H9 (cell line): ENCODE measurements around the gene CRLF3. TPM values are rescaled to one million over a fixed set of nuclear protein-coding genes. Genes with fewer than 3 reads are reported as not detected.

Source experiments
- DNase-seq: peaks from one replicate; pipeline ENCODE4 v3.0.0-alpha.2; 2017
- H2AFZ ChIP-seq: one replicate; pipeline ENCODE4 v1.6.1; 2013; ENCODE audit warnings: mild to moderate bottlenecking, low read length, control low read depth, moderate library complexity
- H2AK5ac ChIP-seq: 2 replicates; pipeline ENCODE4 v1.6.1; 2013; ENCODE audit warnings: low read length, control low read depth, mixed read lengths; ENCODE audit not compliant: insufficient read length
- H2BK120ac ChIP-seq: one replicate; pipeline ENCODE4 v1.6.1; 2013; ENCODE audit warnings: low read depth, mild to moderate bottlenecking, low read length, control low read depth, inconsistent platforms; ENCODE audit not compliant: poor library complexity, severe bottlenecking
- H2BK12ac ChIP-seq: 2 replicates; pipeline ENCODE4 v1.6.1; 2013; ENCODE audit warnings: low read length, control low read depth, mixed read lengths, low read depth; ENCODE audit not compliant: insufficient read length
- H2BK15ac ChIP-seq: 2 replicates; pipeline ENCODE4 v1.6.1; 2013; ENCODE audit warnings: low read depth, low read length, control low read depth
- H2BK20ac ChIP-seq: one replicate; pipeline ENCODE4 v1.6.1; 2013; ENCODE audit warnings: low read depth, mild to moderate bottlenecking, low read length, control low read depth, inconsistent platforms; ENCODE audit not compliant: poor library complexity, severe bottlenecking
- H2BK5ac ChIP-seq: 2 replicates; pipeline ENCODE4 v1.6.1; 2013; ENCODE audit warnings: low read length, control low read depth, mixed read lengths; ENCODE audit not compliant: insufficient read length
- H3K14ac ChIP-seq: 2 replicates; pipeline ENCODE4 v1.6.1; 2013; ENCODE audit warnings: low read length, control low read depth; ENCODE audit not compliant: insufficient read depth
- H3K18ac ChIP-seq: 2 replicates; pipeline ENCODE4 v1.6.1; 2013; ENCODE audit warnings: low read depth, mild to moderate bottlenecking, mixed read lengths, low read length, control low read depth; ENCODE audit not compliant: insufficient read length
- H3K23ac ChIP-seq: 2 replicates; pipeline ENCODE4 v1.6.1; 2013; ENCODE audit warnings: low read length, control low read depth, mixed read lengths, low read depth; ENCODE audit not compliant: insufficient read length
- H3K23me2 ChIP-seq: 2 replicates; pipeline ENCODE4 v1.6.1; 2013; ENCODE audit warnings: low read depth, mild to moderate bottlenecking, mixed read lengths, low read length, control low read depth; ENCODE audit not compliant: insufficient read length, poor library complexity, severe bottlenecking
- H3K27ac ChIP-seq: 2 replicates; pipeline ENCODE4 v1.5.1; 2013; ENCODE audit warnings: low read length, control low read depth, mixed read lengths, low read depth; ENCODE audit not compliant: insufficient read length
- H3K27me3 ChIP-seq: 2 replicates; pipeline ENCODE4 v1.6.1; 2013; ENCODE audit warnings: low read length, control low read depth, inconsistent platforms; ENCODE audit not compliant: insufficient read depth
- H3K4ac ChIP-seq: 2 replicates; pipeline ENCODE4 v1.6.1; 2013; ENCODE audit warnings: low read depth, mild to moderate bottlenecking, control low read depth, inconsistent platforms, low read length, moderate library complexity
- H3K4me1 ChIP-seq: 2 replicates; pipeline ENCODE4 v1.6.1; 2013; ENCODE audit warnings: low read length, control low read depth, inconsistent platforms; ENCODE audit not compliant: insufficient read depth
- H3K4me2 ChIP-seq: 2 replicates; pipeline ENCODE4 v1.6.1; 2013; ENCODE audit warnings: low read length, control low read depth, mixed read lengths; ENCODE audit not compliant: insufficient read length, insufficient read depth
- H3K56ac ChIP-seq: 2 replicates; pipeline ENCODE4 v1.6.1; 2013; ENCODE audit warnings: low read depth, mild to moderate bottlenecking, mixed read lengths, low read length, control low read depth; ENCODE audit not compliant: insufficient read length
- H3K79me1 ChIP-seq: 2 replicates; pipeline ENCODE4 v1.6.1; 2013; ENCODE audit warnings: low read depth, mild to moderate bottlenecking, moderate library complexity, low read length, control low read depth, inconsistent platforms; ENCODE audit not compliant: insufficient read depth, poor library complexity, severe bottlenecking
- H3K79me2 ChIP-seq: 2 replicates; pipeline ENCODE4 v1.6.1; 2013; ENCODE audit warnings: low read length, control low read depth, inconsistent platforms; ENCODE audit not compliant: insufficient read depth
- H3K9ac ChIP-seq: 2 replicates; pipeline ENCODE4 v1.6.1; 2013; ENCODE audit warnings: low read length, control low read depth, mixed read lengths; ENCODE audit not compliant: insufficient read length; ENCODE audit errors: extremely low read depth
- H3K9me3 ChIP-seq: one replicate; pipeline ENCODE4 v1.6.1; 2013; ENCODE audit warnings: low read depth, low read length, inconsistent platforms; ENCODE audit not compliant: control insufficient read depth
- H3T11ph ChIP-seq: one replicate; pipeline ENCODE4 v1.6.1; 2013; ENCODE audit warnings: mild to moderate bottlenecking, low read length, control low read depth, inconsistent platforms
- H4K20me1 ChIP-seq: one replicate; pipeline ENCODE4 v1.6.1; 2013; ENCODE audit not compliant: control insufficient read depth, insufficient read length, insufficient read depth
- H4K5ac ChIP-seq: 2 replicates; pipeline ENCODE4 v1.6.1; 2013; ENCODE audit warnings: low read depth, mild to moderate bottlenecking, mixed read lengths, low read length, control low read depth; ENCODE audit not compliant: insufficient read length
- H4K8ac ChIP-seq: replicated peaks from 2 replicates; pipeline ENCODE4 v1.6.1; 2013; ENCODE audit warnings: low read length, control low read depth, mixed read lengths, low read depth; ENCODE audit not compliant: insufficient read length
- H4K91ac ChIP-seq: 2 replicates; pipeline ENCODE4 v1.6.1; 2013; ENCODE audit warnings: low read depth, mild to moderate bottlenecking, moderate library complexity, mixed read lengths, low read length, control low read depth; ENCODE audit not compliant: insufficient read length
- H3K27ac Mint-ChIP-seq, 3 experiments: 2 replicates in 2 of 3; 3 replicates in 1 of 3; pipeline ENCODE4 v1.8.0; 2020 to 2021; ENCODE audit warnings: mixed read lengths in 3 of 3, mild to moderate bottlenecking in 1 of 3, moderate library complexity in 1 of 3
- H3K27me3 Mint-ChIP-seq: 2 replicates; pipeline ENCODE4 v1.8.0; 2021; ENCODE audit warnings: low read depth, mild to moderate bottlenecking, moderate library complexity, mixed read lengths
- H3K36me3 Mint-ChIP-seq, 3 experiments: 2 replicates in 2 of 3; 3 replicates in 1 of 3; pipeline ENCODE4 v1.8.0; 2020 to 2021; ENCODE audit warnings: low read depth in 3 of 3, mixed read lengths in 3 of 3; ENCODE audit not compliant: insufficient read depth in 1 of 3
- H3K4me1 Mint-ChIP-seq, 2 experiments: 2 replicates each; pipeline ENCODE4 v1.8.0; 2020; ENCODE audit warnings: mixed read lengths in 2 of 2
- H3K4me3 Mint-ChIP-seq, 2 experiments: 2 replicates in 1 of 2; 3 replicates in 1 of 2; pipeline ENCODE4 v1.8.0; 2020 to 2021; ENCODE audit warnings: mild to moderate bottlenecking in 2 of 2, mixed read lengths in 2 of 2, moderate library complexity in 1 of 2
- H3K9me3 Mint-ChIP-seq, 2 experiments: 2 replicates in 1 of 2; 3 replicates in 1 of 2; pipeline ENCODE4 v1.8.0; 2020; ENCODE audit warnings: mild to moderate bottlenecking in 2 of 2, mixed read lengths in 2 of 2, moderate library complexity in 1 of 2
- WGBS: extraction: QIAGEN DNeasy Blood & Tissue Kit; methylation state at CpG from one replicate; pipeline ENCODE4 v1.1.7; 2013; ENCODE audit warnings: missing lambda C conversion rate, low lambda C conversion rate, mixed read lengths; ENCODE audit not compliant: insufficient read length; ENCODE audit errors: extremely low coverage; 5-methylcytosine and 5-hydroxymethylcytosine counted together
- total RNA-seq: library from RNA; stranded (reverse); gene quantifications from 2 replicates; pipeline ENCODE4 v1.2.1, GENCODE V29; 2021
- TF ChIP-seq, protein P1 (sequence below): fragments of 200-600 bp; sonication (generic); conservative IDR thresholded peaks from 3 replicates; pipeline ENCODE4 v1.8.0; 2021; ENCODE audit warnings: antibody characterized with exemption, mild to moderate bottlenecking

CRLF3 gene
- total RNA-seq, 1 experiment from 2014 or later = 18.1 TPM

DNA sequence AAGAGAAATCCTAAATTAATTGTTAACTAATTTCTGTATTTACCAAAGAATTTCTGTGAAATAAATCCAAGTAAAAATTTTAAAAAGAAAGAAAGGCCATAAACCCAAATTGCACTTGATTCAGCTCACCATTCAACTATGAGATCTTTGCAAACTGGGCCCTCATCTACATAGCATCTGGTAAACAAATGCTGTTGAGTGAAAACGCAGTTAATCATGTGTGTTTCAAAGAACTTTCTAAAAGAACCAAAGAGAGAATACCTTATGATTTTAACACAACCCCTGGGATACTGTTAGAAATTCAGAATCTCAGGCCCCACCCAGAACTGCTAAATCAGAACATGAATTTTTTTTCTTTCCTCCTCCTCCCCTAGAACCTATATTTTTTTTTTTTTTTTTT, 16.6 kb downstream of the CRLF3 start:
- H3K9me3 Mint-ChIP-seq = no peaks in the 10 kb centered on the region
- no CpG with 5 or more reads among the region's 1 CpG for WGBS

More for the DNA sequence above, 16.6 kb downstream of the CRLF3 start:
- H3K9ac ChIP-seq = no peak overlapping the region
- no peak overlapping the region for H3T11ph ChIP-seq
- H3K27ac ChIP-seq = no peak overlapping the region
- Mint-ChIP-seq H3K36me3 (peaks cover 12 to 33% (median 25%) of the 10 kb centered on the region in 3 experiments), H3K4me3 (no peak overlapping the region), H3K27ac (peak overlapping the region in 1 of 3 experiments; percentile 76; a peak in 1 of 7 replicates), H3K4me1 (peaks cover 16 to 22% of the 10 kb centered on the region in 2 experiments), H3K27me3 (no peaks in the 10 kb centered on the region)
- no peaks in the 10 kb centered on the region for H4K20me1 ChIP-seq
- no peak overlapping the region for H3K18ac ChIP-seq
- no peak overlapping the region for H2BK20ac ChIP-seq
- no peak overlapping the region for H4K91ac ChIP-seq
- H2BK12ac ChIP-seq = no peak overlapping the region
- H3K9me3 ChIP-seq = no peaks in the 10 kb centered on the region
- peaks cover 3% of the 10 kb centered on the region for H3K79me1 ChIP-seq
- no peak overlapping the region for H4K8ac ChIP-seq
- no peak overlapping the region for H2AK5ac ChIP-seq
- H2BK15ac ChIP-seq = no peak overlapping the region
- H3K56ac ChIP-seq = no peak overlapping the region
- no peak overlapping the region for H2AFZ ChIP-seq
- TF ChIP-seq, protein P1, sequence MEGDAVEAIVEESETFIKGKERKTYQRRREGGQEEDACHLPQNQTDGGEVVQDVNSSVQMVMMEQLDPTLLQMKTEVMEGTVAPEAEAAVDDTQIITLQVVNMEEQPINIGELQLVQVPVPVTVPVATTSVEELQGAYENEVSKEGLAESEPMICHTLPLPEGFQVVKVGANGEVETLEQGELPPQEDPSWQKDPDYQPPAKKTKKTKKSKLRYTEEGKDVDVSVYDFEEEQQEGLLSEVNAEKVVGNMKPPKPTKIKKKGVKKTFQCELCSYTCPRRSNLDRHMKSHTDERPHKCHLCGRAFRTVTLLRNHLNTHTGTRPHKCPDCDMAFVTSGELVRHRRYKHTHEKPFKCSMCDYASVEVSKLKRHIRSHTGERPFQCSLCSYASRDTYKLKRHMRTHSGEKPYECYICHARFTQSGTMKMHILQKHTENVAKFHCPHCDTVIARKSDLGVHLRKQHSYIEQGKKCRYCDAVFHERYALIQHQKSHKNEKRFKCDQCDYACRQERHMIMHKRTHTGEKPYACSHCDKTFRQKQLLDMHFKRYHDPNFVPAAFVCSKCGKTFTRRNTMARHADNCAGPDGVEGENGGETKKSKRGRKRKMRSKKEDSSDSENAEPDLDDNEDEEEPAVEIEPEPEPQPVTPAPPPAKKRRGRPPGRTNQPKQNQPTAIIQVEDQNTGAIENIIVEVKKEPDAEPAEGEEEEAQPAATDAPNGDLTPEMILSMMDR = no peak
- no peaks in the 10 kb centered on the region for H3K27me3 ChIP-seq
- H3K79me2 ChIP-seq = no peaks in the 10 kb centered on the region
- H4K5ac ChIP-seq = no peak overlapping the region
- H2BK120ac ChIP-seq = no peak overlapping the region
- H3K4me1 ChIP-seq = no peaks in the 10 kb centered on the region
- H3K23ac ChIP-seq = no peak overlapping the region
- H2BK5ac ChIP-seq = no peak overlapping the region
- no peak overlapping the region for H3K14ac ChIP-seq
- H3K4ac ChIP-seq = no peak overlapping the region
- no peaks in the 10 kb centered on the region for H3K23me2 ChIP-seq
- DNase-seq = no peak
- H3K4me2 ChIP-seq = no peak overlapping the region
